Renal cortical epithelial cell (primary cell): ENCODE results near the gene GNB1L. TPM values are rescaled to one million over a fixed set of nuclear protein-coding genes. Genes with fewer than 3 reads are reported as not detected.
A peak's percentile ranks its signal among the peaks of the same experiment; 100 is the strongest.
"Not testable (repeated sequence)": the region's sequence is repeated elsewhere in the genome, so short reads cannot be mapped to it uniquely, and the experiment has no call there.

ENCODE experiments used
- DNase-seq: peaks from one replicate; pipeline ENCODE4 v3.0.0-alpha.2; 2011; ENCODE audit warnings: low read depth
- total RNA-seq: library from RNA; depleted of rRNA; stranded (reverse); fragments of >200 nt; gene quantifications from 2 replicates; pipeline ENCODE4 v1.2.3, GENCODE V29; 2014

Gene GNB1L
- total RNA-seq, 1 donor from 2014 or later, result 4.9 TPM

DNA sequence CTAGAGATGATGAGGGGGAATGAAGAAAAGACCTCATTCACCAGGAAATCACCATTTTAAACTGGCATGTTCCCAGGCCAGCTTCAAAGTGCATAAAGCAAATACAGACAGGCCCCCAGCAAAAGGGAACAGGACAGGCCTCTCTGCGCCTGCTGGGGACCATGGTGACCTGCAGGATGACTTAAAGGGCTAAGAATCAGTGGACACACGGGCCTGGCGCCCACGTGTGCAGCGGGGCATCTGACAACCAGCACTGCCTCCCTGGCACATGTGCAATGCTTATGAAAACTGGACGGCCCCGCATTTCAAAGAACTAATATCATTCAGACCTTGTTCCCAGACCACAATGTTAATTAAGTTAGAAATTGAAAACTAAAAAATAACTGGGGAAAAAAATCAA lies 58.5 kb downstream of the GNB1L start:
- DNase-seq, result no peak

DNA sequence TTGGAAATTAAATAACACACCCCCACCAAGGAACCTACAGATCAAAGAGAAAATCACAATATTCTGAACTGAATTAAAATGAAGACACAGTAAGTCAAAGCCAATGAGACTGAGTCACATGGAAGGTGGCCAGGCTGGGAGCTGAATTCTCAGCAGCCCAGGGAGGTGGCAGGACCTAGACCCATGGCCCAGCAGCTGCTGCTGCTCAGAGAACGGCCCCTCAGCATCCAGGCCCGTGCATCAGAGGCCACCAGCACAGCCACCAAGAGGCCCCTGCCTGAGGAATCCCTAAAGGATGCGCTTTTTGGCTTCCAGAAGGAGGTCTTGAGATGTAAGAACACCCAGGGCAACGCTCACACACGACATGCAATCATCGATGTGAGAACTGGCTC lies 59.1 kb downstream of the GNB1L start:
- no peak for DNase-seq

DNA sequence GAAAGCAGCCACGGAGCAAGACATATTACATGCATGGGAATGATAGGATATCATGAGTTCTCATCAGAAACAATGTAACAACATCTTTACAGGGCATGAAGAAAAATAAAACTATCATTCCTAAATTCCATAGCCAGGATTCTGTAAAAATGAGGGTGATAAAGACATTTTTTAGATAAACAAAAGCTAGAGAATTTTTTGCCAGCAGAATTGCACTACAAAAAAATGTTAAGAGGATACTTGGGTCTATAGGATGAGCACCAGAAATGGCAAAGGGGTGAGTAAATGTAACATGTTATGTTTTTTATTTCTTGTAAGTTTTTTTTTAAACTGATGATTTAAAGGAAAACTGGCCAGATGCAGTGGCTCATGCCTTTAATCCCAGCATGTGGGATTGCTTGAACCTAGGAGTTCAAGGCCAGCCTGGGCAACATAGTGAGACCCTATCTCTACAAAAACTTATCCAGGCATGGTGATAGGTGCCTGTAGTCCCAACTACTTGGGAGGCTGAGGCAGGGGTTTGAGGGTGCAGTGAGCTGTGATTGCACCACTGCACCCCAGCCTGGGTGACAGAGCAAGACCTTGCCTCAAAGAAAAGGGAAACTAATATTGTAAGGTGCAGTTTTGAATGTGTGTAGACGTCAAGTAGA lies 60.9 kb downstream of the GNB1L start:
- DNase-seq, result no peak

DNA sequence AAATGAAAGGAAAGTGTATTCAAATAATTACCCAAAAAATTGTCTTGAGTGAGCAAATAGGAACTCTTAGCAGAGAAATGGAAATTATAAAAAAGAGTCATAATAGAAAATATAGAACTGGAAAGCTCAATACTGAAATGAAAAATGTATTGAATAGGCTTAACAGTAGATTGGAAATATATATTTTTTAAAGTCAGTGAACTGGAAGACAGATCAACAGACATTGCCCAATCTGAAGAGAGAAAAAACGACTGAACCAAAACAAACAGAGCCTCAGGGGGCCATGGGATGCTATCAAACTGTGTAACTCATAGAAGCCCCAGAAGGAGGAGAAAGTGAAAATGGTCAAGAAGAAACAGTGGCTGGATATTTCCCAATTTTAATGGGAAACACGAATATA lies 61.5 kb downstream of the GNB1L start:
- DNase-seq, result no peak

DNA sequence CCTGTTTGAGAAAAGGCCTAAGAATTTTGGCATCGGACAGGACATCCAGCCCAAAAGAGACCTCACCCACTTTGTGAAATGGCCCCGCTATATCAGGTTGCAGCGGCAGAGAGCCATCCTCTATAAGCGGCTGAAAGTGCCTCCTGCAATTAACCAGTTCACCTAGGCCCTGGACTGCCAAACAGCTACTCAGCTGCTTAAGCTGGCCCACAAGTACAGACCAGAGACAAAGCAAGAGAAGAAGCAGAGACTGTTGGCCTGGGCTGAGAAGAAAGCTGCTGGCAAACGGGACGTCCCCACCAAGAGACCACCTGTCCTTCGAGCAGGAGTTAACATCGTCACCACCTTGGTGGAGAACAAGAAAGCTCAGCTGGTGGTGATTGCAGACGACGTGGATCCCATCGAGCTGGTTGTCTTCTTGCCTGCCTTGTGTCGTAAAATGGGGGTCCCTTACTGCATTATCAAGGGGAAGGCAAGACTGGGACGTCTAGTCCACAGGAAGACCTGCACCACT lies 62.2 kb downstream of the GNB1L start:
- not testable (repeated sequence) for DNase-seq

DNA sequence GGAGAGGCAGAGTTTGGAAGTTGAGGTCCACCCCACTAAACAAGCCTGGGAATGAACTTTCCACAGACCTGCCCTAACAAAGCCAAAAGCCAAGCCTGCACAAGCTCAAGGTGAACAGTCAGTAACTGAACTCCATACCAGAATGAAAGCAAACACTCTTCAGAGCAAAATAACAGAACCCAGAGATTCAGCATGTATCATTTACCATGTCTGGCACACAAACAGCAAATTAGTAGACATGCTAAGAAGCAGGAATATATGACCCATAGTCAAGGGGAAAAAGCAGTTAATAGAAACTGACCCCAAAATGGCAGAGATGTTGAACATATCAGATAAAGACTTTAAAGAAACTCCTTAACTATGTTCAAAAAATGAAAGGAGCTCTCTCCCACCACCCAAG lies 62.8 kb downstream of the GNB1L start:
- no peak for DNase-seq

DNA sequence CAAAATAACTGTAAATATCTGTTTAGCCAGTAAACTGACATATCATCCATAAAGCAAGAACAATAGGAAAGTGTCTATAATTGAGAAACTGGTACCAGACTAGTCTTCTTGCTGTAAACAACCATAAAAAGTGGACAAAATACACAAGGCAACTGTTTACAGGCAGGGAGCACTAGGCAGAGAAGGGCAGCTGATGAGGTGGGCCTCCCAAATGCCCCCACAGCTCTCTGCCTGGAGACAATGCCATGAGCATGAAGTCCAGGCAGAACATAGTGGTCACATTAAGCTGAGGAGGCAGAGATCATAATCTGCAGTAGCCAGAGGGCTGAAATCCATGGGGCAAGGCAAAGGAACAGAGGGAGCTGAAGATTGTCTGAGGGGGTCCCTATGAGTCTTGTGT lies 63.4 kb downstream of the GNB1L start:
- DNase-seq, result no peak

DNA sequence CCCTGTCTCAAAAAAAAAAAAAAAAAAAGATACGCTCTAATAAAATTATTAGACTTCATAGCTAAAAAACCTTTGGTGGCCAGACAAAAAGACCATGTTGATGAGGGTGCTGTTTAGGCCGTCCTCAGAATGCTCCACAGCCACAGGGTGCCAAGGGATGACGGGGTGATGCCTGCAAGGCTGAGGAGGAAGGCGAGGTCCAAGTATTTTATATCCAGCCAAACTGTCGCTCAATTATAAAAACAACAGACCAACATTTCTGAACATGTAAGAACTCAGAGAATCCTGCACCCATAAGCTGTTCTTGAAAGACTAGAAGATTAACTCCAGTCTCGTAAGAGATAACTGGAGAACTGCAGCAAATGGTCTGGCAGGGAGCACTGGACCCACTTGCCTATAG lies 64.8 kb downstream of the GNB1L start:
- no peak for DNase-seq

DNA sequence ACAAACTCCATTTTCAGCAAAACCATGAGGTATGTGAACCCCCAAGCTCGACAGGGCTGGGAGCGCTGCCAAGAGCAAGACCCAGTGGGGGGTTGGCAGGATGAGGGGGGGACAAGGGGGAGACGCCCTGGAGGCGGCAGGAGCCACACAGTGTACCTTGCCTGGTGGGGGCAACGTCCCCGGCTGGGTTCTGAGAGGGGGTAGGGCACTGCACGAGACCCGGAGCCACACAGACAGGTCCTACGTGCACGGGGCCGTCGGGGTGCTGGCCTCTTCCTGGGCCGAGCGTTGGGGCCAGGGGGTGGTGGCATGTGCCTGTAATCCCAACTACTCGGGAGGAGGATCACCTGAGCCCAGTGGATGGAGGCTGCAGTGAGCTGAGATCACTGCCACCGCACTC lies 65.3 kb downstream of the GNB1L start:
- DNase-seq, result no peak

DNA sequence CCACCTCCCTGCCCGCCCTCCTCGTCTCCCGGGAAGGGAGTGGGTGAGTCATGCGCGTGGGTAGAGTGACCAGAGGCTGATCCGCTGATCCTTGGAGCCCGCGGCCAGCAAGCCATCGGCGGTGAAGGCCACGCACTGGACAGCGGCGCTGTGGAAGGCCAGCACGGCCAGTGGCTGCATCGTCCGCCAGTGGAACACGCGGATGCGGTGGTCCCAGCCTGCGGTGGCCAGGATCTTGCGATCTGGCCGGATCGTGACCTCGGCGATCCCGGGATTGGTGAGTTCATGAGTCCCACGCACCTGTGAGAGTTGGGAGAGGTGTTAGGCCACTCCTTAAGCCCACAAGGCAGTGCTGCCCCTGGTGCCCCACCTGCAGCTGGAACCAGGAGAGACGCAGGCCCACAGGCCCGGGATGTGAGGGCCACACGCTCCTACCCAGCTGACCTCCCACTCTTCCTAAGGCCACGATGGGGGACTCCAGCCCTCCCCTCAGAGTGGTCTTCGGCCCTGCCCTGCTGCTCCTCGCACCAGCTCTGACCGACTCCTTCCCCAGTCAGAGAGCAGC lies 65.9 kb downstream of the GNB1L start:
- DNase-seq, result no peak

DNA sequence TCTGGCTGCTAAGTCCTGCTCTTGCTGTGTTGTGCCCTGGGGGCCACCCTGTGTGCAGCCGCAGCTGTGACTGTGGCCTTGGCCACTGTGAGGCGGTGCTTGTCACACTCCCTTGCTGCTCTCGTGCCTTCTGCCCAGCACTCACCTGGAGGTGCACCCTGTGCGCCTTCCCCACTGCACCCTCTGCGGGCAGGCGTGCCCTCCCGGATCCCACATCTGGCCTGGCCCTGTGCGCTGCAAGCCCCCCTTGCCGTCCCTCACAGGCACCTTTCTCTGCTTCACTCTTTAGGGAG lies 66.9 kb downstream of the GNB1L start:
- no peak for DNase-seq

DNA sequence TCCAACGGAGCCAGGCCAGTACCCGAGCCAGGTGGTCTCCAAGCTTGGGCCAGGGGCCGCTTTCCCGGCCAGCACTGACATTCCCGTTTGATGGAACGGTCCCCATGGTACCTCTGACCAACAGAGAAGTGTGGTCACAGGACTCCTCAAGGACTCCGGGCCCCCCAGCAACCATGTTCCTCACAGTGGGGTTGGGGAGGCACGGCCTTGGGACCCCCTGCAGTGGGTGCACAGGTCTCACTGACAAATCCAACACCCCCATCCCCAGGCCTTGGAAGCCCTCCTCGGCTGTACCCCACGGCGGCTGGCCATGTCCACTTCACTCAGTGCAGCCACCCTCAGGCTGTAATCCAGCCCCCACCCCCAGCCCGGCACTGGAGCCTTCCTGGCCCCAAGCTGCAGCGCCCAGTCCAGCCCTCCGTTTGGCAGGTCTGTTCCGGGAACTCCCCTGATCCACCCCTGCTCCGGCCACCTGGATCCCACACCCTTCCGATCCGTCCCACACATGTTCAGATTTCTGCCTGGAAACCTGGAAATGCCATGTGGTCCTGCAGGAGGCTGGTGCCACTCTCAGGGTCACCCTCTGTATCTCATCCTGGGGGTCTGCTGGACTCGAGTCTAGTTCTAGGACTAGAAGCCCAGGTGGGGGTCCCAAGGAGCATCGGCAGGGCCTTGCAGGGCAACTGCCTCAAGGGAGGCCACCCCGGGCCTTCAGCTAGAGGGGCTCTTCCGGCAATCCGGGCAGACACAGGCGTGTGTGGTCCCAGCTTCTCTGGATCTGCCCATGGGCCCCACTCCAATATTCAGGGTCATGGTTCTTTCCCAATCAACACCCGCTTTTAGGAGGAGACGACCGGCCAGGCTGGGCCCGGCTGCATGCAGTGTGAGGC lies 67.5 kb downstream of the GNB1L start:
- no peak for DNase-seq

DNA sequence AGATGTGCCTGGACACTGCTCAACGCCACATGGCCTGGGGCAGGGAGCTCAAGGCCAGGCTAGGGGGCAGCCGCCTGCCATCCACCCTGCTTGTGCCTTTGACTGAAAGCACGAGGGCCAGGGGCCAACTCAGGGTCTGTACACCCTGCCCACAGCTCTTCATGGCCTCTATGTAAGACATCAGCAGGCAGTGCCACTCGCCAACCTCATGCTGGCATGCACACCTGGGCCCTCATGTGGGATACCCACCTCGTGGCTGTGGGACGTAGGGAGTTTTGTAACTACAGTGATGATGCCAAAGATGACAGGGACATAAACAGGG lies 68.4 kb downstream of the GNB1L start:
- DNase-seq, result no peak

DNA sequence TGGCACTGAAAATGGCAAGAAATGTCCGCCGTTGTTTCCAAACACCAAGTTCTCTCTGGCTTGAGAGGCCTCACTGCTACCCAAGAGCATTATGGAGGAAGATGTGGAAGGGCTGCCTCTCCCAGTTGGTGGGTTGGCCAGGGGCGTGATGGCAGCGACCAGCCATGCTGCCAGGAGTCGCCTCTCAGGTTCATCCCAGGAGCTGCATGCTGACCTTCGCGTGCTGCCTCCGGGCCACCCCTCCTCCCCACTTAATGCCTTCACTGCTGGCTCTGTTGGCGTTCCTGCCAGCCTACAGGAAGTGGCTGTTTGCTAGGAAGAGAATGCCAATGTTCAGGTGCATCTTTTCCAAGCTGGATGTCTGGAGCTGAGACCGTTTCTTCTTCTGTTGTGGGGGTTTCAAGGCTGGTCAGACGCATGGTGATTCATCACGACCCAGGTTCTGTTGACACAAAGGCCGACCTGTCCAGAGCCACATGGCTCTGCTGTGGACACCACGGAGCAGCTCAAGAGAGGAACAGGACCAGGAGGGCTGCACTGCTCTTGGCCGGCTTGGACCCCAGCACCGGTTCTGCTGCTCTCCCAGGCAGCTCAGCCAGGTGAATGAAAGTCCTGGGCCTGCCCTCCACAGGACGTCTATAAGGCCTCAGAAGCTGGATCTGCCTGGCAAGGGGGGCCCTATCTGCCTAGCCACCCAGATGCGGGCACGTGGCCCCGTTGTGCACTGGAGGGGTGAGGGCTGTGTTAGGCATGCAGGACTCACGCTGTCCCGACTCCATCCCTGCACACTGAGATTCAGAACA lies 69.0 kb downstream of the GNB1L start:
- DNase-seq, result no peak

DNA sequence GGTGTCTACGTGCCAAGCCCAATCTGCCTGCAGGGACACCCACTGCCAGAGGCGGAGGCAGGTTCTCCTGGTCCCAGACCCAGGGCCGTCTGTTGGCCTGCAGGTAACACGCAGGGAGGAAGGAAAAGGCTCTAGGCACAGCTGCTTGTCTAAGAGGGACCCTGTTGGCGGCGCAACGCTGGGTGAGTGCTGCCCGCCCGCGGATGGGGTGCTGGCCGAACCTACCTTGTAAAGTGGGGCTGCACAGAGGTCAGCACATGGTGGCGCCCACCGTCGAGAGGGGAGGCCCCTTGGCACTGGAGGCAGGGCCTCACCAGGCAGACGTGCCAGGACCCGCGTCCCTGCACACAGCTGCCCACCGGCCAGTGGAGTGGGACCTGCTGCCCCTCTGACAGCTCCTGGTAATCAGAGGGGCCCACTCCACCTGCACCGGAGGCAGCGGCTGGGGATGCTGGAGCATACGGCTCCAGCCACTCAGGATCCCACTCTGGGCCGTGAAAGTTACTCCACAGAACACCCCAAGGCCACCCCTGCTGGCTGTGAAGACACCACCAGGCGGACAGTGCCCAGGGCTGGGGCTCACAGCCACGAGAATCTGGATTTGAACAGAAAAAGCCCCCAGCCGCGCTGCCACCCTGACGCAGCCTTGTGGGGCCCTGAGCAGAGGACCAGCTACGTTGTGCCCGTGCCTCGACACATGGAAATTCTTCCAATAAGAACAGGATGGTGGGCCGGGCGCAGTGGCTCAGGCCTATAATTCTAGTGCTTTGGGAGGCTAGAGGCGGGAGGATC lies 70.1 kb downstream of the GNB1L start:
- no peak for DNase-seq

DNA sequence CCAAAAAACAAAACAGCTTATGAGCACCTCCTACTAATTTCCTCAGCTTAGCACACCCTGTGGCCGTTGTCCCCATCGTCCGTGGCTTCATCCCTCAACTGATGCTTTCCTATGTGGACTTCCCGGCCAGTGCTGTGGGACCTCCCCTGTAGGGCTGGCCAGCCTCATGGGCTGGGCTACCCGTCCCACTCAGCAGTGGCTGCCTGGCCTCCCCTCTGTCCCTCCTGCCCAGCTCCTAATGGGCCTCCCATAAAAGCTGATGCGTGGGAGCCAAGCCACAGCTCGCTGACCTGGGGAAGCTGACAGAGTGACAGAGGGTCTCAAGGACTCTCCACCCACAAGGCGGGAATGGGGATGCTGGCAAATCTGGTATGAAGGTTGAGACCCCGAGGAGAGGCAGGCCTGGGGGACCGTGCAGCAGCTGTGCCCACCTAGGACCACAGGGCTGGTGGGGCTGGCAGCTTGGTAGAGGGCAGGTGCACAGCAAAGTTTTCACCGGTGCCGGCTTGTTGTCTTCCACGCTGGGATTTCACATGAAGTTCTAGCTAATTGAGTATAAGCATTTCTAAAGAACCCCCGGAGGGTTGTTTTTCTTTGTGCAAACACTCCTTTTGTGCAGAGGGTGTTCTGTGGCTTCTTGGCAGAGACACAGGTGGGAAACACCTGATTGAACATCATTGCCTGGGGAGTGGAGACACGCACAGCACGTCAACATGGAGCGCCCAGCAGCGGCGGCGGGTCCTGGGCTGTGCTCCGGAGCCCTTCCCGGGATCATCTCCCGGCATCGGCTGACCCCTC lies 70.9 kb downstream of the GNB1L start:
- no peak for DNase-seq

DNA sequence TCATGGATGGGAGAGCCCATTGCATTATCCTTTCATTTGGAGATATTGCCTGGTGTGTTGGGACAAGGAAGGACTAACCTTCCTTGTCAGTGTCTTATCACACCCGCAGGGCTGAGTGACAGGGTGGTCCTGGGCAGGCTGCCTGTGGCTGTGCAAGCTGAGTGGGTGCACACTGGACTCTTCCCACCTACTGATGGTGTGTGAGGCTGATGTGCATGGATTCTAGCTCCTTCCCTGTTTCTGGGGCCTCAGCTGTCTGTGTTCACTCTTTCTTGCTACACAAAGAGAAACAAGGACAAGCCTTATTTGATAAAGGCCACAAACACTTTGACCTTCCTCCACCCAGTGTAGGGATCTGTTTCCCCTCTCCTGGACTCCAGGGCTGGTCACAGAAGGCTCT lies 72.1 kb downstream of the GNB1L start:
- no peak for DNase-seq

DNA sequence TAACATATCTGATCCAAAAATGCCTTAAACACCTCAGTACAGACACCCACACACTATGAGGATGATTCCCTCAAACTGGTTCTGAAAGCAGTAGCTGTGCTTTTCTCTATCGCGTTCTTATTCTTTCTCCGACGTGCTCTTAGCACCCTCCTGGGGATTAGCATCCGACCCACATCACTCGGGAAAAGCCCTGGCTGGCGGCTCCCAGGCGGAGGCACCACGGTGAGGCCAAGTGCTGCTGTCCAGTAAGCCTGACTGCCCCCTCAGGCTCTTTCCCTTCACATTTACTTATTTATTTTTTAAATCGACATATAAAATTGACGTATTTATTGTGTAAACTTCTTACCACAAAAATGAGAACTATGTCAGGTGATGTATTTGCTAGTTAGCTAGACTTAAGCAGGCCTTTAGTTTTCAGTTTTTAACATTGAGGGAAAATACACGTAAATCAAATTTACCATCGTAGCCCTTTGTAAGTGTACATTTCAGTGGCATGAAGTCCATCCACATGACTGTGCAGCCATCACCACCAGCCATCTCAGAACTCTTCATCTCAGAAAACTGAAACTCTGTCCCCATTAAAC lies 74.9 kb downstream of the GNB1L start:
- DNase-seq, result peak; percentile 1

DNA sequence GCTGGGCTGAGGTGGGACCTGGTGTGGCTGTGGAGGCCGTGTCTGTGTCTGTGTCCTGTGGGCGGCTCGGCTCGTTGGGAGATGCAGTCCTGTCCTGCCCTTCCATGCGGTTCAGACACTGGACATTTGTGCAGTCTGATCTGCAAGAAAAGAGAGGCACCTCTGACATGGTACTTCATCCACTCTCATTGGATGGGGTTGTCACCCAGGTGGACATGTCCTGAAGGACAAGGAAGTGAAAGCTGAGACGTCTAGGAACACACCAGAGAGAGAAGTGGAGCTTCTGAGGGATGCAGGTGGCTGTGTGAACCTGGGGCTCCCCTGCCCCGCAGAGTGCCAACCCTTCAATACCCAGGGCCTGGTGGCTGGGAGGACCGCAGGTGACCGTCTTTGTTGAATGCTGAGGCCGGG lies 75.7 kb downstream of the GNB1L start:
- DNase-seq, result no peak

DNA sequence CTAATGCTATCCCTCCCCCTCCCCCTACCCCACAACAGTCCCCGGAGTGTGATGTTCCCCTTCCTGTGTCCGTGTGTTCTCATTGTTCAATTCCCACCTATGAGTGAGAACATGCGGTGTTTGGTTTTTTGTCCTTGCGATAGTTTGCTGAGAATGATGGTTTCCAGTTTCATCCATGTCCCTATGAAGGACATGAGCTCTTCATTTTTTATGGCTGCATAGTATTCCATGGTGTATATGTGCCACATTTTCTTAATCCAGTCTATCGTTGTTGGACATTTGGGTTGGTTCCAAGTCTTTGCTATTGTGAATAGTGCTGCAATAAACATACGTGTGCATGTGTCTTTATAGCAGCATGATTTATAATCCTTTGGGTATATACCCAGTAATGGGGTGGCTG lies 77.5 kb downstream of the GNB1L start:
- DNase-seq, result not testable (repeated sequence)
